HG02852 (cell line): ENCODE data around the gene CBY2.
"Not testable (repeated sequence)": the region's sequence is repeated elsewhere in the genome, so short reads cannot be mapped to it uniquely, and the experiment has no call there.

Source experiments
- ATAC-seq: cut with Tn5 transposase; IDR thresholded peaks from one replicate; pipeline ENCODE4 v1.9.1; 2021; ENCODE audit warnings: mild to moderate bottlenecking, moderate library complexity; ENCODE audit not compliant: unreplicated experiment

CBY2 gene, protein sequence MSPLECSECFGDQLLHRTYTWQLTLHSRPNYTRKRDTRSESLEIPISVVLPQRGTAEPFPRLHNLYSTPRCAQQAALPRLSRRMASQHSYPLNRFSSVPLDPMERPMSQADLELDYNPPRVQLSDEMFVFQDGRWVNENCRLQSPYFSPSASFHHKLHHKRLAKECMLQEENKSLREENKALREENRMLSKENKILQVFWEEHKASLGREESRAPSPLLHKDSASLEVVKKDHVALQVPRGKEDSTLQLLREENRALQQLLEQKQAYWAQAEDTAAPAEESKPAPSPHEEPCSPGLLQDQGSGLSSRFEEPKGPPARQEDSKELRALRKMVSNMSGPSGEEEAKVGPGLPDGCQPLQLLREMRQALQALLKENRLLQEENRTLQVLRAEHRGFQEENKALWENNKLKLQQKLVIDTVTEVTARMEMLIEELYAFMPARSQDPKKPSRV

DNA sequence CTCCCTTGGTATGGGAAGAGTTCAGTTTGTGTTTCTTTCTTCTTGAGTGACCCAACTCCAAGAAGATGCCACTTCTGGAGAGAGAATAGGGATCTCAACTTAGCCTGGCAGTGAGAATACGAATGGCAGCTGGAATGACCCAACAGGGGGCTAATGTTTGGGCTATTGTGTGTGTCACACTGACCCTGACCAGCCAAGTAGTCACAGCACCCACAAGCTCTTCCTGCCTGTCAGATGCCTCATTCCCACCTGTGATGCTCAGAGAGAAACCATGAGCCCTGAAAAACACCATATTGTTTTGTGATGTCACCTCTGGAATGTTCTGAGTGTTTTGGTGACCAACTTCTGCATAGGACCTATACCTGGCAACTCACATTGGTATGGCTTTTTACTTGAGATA is at the start of gene CBY2:
Gene CBY2, plus strand, starts transcription at position 233 of the 400 bp plus-strand sequence. Its CDS starts 71 bp downstream, at position 304.
- ATAC-seq = no peak

DNA sequence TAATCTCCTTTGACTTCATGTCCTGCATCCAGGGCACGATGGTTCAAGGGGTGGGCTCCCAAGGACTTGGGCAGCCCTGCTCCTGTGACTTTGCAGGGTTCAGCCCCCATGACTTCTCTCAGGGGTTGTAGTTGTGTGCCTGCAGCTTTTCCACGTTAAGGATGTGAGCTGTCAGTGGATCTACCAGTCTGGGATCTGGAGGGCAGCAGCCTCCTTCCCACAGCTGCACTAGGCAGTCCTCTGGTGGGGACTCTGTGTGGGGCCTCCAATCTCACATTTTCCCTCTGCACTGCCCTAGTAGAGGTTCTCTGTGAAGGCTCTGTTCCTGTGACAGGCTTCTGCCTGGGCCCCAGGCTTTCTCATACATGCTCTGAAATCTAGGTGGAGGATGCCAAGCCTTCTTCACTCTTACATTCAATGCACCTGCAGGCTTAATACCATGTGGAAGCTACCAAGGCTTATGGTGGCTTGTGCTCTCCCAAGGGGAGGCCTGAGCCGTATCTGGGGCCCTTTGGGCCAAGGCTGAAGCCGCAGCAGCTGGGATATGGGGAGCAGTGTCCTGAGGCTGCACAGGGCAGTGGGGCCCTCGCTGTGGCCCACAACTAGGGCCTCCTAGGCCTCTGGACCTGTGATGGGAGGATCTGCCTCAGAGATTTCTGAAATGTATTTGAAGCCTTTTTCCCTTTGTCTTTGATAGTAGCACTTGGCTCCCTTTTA is 47.3 kb upstream of the CBY2 start:
- no peak for ATAC-seq

DNA sequence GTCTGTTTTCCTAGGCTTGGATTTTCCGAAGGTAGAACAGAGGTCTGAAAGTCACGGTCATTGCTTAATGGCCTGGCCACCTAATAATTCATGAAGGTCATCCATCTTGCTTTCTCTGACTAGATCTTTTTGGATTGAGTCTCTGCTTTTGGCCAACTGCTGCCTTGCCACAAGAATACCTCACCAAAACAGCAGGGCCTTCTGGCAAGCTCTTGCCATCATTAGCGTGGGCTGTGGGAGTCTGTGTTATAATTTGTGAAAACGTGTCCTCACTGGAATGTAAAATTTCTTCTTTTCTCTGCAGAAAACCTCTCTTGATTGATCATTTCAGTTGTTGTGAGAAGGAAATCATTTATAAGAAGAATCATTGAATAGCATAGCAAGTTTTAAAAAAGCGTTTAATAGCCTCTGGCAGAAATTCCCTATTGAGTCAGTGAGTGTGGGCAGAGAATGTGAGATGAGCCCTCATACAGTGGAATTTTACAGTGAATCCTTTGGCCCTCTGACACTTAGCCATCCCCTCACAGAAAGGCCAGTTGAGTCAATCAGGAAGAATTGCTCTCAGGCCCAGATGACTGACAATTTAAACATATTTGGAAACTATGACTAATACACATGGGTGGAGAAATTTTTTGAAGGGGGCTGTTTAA is 43.4 kb upstream of the CBY2 start:
- ATAC-seq = no peak

DNA sequence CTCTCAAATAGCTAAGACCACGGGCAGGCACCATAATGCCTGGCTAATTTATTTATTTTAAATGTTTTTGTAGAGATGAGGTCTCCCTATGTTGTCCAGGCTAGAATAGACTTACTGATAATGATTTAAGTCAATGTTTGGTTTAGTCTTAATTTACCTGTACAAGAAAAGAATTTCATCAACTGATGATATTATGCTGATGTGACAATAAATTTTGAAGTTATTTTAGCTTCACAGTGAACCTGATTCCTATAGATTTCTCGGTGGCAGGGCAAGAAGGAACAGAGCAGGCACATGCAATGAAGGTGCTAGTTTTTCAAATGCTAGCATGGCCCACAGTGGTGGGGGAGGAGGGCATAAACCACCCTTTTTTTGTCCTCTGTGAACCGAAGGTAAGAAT is 42.6 kb upstream of the CBY2 start:
- no peak for ATAC-seq

DNA sequence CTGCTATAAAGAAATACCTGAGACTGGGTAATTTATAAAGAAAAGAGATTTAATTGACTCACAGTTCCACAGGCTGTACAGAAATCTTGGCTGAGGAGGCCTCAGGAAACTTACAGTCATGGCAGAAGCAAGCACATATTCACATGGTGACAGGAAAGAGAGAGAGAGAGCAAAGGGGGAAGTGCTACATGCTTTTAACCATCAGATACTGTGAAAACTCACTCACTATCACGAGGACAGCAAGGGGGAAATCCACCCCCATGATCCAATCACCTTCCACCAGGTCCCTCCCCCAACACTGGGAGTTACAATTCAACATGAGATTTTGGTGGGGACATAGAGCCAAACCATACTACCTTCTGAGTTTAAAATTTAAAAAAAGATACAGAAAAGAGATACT is 41.7 kb upstream of the CBY2 start:
- ATAC-seq = not testable (repeated sequence)

GRCh38 chr13:45662162-45662561 is 40.0 kb upstream of the CBY2 start:
- no peak for ATAC-seq

DNA sequence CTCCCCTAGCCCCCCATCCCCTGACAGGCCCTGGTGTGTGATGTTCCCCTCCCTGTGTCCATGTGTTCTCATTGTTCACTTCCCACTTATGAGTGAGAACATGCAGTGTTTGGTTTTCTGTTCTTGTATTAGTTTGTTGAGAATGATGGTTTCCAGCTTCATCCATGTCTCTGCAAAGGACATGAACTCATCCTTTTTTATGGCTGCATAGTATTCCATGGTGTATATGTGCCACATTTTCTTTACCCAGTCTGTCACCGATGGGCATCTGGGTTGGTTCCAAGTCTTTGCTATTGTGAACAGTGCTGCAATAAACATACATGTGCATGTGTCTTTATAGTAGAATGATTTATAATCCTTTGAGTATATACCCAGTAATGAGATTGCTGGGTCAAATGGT is 39.2 kb upstream of the CBY2 start:
- ATAC-seq = not testable (repeated sequence)

DNA sequence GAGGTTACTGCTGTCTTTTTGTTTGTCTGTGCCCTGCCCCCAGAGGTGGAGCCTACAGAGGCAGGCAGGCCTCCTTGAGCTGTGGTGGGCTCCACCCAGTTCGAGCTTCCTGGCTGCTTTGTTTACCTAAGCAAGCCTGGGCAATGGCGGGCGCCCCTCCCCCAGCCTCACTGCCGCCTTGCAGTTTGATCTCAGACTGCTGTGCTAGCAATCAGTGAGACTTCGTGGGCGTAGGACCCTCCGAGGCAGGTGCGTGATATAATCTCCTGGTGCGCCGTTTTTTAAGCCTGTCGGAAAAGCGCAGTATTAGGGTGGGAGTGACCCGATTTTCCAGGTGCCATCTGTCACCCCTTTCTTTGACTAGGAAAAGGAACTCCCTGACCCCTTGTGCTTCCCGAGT is 32.5 kb upstream of the CBY2 start:
- not testable (repeated sequence) for ATAC-seq

- no peak for ATAC-seq
Measured at GRCh38 chr13:45670189-45670885, 31.8 kb upstream of the CBY2 start.

- ATAC-seq = no peak
Measured at GRCh38 chr13:45674908-45675307, 27.2 kb upstream of the CBY2 start.

DNA sequence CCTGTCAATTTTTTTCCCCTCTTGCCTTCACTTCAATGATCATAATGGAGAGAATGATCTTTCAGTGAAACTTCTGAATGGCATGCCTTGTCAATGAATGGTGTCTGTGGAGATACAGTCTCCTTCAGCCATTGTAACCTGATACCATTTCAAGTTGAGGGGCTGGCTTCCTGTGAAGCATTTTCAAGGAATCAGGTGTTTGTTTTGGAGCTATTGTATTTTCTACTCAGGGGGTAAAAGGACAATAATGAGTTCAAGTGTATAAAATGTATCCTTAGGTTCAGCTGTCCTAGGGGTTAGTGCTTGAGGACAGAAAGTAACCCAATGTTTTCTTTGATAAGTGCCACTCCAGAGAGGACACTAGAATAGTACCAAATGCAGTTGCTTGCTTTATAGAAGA is 23.8 kb upstream of the CBY2 start:
- ATAC-seq = no peak

GRCh38 chr13:45681113-45681512 is 21.0 kb upstream of the CBY2 start:
- no peak for ATAC-seq

GRCh38 chr13:45682494-45683008 is 19.6 kb upstream of the CBY2 start:
- no peak for ATAC-seq

DNA sequence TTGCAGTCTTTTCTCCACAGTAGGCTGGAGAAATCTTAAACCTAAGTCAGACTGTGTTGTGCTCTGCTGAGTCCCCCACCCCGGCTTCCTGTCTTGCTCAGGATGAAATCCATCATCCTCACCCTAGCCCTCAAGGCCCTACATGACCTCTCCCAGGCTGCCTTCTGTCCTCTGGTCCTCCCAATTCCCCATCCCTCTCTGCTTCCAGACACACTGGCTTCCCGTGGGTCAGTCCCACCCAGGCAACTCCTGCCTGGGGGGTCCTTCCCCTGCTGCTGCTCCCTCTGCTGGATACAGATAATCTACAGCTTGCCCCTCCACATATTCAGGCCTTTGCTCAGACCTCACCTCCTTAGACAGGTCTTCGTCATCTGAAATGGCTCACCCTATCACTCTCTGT is 18.4 kb upstream of the CBY2 start:
- no peak for ATAC-seq

DNA sequence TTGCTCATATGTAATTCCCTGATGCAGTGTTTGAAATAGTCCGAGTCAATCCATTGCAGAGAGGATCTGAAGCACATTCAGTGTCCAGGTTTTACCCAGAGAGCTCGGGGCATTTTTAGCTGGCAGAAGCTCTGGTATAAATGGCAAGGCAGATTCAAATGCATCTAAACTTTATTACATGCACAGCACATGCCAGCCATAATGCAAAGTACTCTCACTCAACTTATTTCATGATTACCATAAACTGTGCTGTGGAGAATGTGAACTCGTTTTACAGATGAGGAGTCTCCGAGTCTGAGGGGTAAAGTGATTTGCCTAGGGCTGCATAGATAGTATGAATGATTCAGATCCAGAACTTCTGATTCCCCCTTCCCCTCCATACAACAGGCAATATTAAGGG is 13.5 kb upstream of the CBY2 start:
- ATAC-seq = no peak

GRCh38 chr13:45690636-45691035 is 11.5 kb upstream of the CBY2 start:
- ATAC-seq = no peak

GRCh38 chr13:45691251-45691650 is 10.9 kb upstream of the CBY2 start:
- no peak for ATAC-seq

- no peak for ATAC-seq
Measured at GRCh38 chr13:45691667-45692066, 10.5 kb upstream of the CBY2 start.

GRCh38 chr13:45695198-45695730 is 6.9 kb upstream of the CBY2 start:
- ATAC-seq = peak; percentile 53

DNA sequence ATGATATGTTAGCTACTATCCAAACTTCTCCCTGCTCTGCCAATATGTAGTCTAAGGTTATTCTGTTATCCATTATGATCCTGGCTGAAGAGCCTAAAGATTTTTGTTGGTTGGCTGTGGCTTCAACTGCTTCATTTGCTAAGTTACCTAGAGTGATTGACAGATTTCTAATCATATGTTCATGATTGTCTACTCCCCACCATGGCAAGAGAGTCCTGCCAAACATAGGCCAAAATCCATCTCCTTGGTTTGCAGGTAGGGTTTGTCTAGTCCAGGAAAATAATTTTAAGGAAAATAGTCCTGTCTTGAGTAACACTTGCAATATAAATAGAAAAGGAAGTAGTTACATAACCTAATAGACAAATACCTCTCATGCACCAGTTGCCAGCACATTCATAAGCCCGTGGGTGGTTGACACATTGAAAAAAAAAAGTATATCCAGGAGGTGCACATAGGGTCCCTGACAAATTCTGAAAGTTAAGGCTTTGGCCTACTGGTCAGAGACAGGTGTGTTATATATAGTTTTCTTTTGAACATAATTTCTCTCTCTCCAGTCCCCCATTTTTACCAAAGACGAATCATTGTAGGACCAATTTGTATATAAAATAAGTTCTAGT is 5.4 kb upstream of the CBY2 start:
- peak; percentile 40 for ATAC-seq
